Right lobe of liver (tissue), 4 donors: ENCODE measurements around the gene TEX13D.

Experiments
- POLR2A ChIP-seq: fragments of 450-650 bp; IDR thresholded peaks from one replicate; pipeline ENCODE4 v1.6.1; 2017; ENCODE audit warnings: antibody characterized with exemption, mild to moderate bottlenecking
- TF ChIP-seq, protein P1 (sequence below), 4 donors: fragments of 200-600 bp in 3 of 4; fragments of 450-650 bp in 1 of 4; IDR thresholded peaks; one replicate each; pipeline versions ENCODE4 v1.5.1 to v1.8.0; 2016 to 2022; ENCODE audit warnings: antibody characterized with exemption in 4 of 4, mild to moderate bottlenecking in 2 of 4
- donor health status: DM: no; HTN: no; CAD: no.
- donor health status: DM: no; HTN: no; CAD: no.
- donor health status: DM: no; HTN: yes; CAD: no.

DNA sequence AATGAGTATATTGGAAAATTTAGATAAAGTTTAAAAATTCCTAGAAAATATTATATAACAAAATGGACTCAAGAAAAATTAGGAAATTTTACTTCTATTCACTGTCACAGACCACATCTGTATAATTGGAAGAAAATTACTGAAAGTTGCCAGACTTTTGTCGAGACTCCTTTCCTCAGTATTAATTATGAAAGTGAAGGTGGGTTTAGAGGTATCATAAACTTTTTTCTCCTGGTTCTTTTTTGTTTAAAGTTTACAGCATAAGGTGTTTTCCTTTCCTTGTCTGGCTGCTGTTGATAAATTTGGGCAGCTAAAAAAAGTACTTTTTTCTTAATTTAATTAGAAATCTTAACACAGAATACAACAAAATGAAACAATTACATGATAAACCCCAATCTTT lies 6.7 kb upstream of the TEX13D start:
- no peak for TF ChIP-seq POLR2A
- TF ChIP-seq, protein P1, sequence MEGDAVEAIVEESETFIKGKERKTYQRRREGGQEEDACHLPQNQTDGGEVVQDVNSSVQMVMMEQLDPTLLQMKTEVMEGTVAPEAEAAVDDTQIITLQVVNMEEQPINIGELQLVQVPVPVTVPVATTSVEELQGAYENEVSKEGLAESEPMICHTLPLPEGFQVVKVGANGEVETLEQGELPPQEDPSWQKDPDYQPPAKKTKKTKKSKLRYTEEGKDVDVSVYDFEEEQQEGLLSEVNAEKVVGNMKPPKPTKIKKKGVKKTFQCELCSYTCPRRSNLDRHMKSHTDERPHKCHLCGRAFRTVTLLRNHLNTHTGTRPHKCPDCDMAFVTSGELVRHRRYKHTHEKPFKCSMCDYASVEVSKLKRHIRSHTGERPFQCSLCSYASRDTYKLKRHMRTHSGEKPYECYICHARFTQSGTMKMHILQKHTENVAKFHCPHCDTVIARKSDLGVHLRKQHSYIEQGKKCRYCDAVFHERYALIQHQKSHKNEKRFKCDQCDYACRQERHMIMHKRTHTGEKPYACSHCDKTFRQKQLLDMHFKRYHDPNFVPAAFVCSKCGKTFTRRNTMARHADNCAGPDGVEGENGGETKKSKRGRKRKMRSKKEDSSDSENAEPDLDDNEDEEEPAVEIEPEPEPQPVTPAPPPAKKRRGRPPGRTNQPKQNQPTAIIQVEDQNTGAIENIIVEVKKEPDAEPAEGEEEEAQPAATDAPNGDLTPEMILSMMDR (IDR thresholded peaks at IDR 0.05): no peak
